ENCODE data around the gene S100A14.

GRCh38 chr1:153610334-153610733 lies 5.8 kb downstream of the S100A14 start:
- TF ChIP-seq CTCF (IDR thresholded peaks at IDR 0.05; ENCODE audit: insufficient read depth, low read length) (no peak), SPI1 (IDR thresholded peaks at IDR 0.05; ENCODE audit: borderline replicate concordance, low read depth) (no peak), GABPA (IDR thresholded peaks at IDR 0.05; ENCODE audit: low read depth) (no peak), REST (IDR thresholded peaks at IDR 0.05; ENCODE audit: insufficient replicate concordance, low read depth) (no peak), POLR2AphosphoS5 (IDR thresholded peaks at IDR 0.05; ENCODE audit: low read depth) (no peak)
